Loucy (cell line): ENCODE results near the gene MT1B.
"Not testable (repeated sequence)": the region's sequence is repeated elsewhere in the genome, so short reads cannot be mapped to it uniquely, and the experiment has no call there.

ENCODE experiments used
- H2AFZ ChIP-seq: fragments of 200-600 bp; sonication (generic); 2 replicates; pipeline ENCODE4 v1.6.0; 2016; ENCODE audit warnings: antibody characterized with exemption, mild to moderate bottlenecking, low read length, moderate library complexity
- H3F3A ChIP-seq: fragments of 200-600 bp; 2 replicates; pipeline ENCODE4 v1.6.0; 2016; ENCODE audit warnings: antibody characterized with exemption, low read depth, mild to moderate bottlenecking
- H3K27me3 ChIP-seq: fragments of 200-600 bp; sonication (generic); 2 replicates; pipeline ENCODE4 v1.6.1; 2014; ENCODE audit warnings: low read length, mild to moderate bottlenecking; ENCODE audit not compliant: insufficient read depth, poor library complexity, severe bottlenecking
- H3K36me3 ChIP-seq: fragments of 200-600 bp; sonication (generic); 2 replicates; pipeline ENCODE4 v1.6.1; 2016; ENCODE audit warnings: low read length; ENCODE audit not compliant: insufficient read depth
- H3K4me1 ChIP-seq: fragments of 200-600 bp; sonication (generic); 2 replicates; pipeline ENCODE4 v1.5.1; 2014; ENCODE audit warnings: low read length, mild to moderate bottlenecking; ENCODE audit not compliant: insufficient read depth, poor library complexity, severe bottlenecking
- H3K4me2 ChIP-seq: fragments of 200-600 bp; sonication (generic); 2 replicates; pipeline ENCODE4 v1.6.0; 2014; ENCODE audit warnings: antibody characterized with exemption, low read length, low read depth, mild to moderate bottlenecking; ENCODE audit not compliant: poor library complexity, severe bottlenecking
- H3K4me3 ChIP-seq: fragments of 200-600 bp; sonication (generic); 2 replicates; pipeline ENCODE4 v1.5.1; 2014; ENCODE audit warnings: low read length, mild to moderate bottlenecking, mixed read lengths; ENCODE audit not compliant: poor library complexity, severe bottlenecking
- H3K79me2 ChIP-seq: fragments of 200-600 bp; sonication (generic); 2 replicates; pipeline ENCODE4 v1.6.1; 2014; ENCODE audit warnings: low read length; ENCODE audit not compliant: insufficient read depth
- H3K9ac ChIP-seq: fragments of 200-600 bp; sonication (generic); 2 replicates; pipeline ENCODE4 v1.6.0; 2014; ENCODE audit warnings: mild to moderate bottlenecking, low read depth, low read length, moderate library complexity; ENCODE audit not compliant: poor library complexity, severe bottlenecking
- H3K9me2 ChIP-seq: fragments of 200-600 bp; sonication (generic); replicated peaks from 2 replicates; pipeline ENCODE4 v1.6.1; 2016; ENCODE audit warnings: low read depth, low read length, mixed read lengths
- H3K9me3 ChIP-seq: fragments of 200-600 bp; sonication (generic); 2 replicates; pipeline ENCODE4 v1.6.1; 2014; ENCODE audit warnings: mild to moderate bottlenecking, antibody characterized with exemption, low read length, low read depth; ENCODE audit not compliant: insufficient read depth
- H4K20me1 ChIP-seq: fragments of 200-600 bp; sonication (generic); 2 replicates; pipeline ENCODE4 v1.6.0; 2014; ENCODE audit warnings: antibody characterized with exemption, low read length, mild to moderate bottlenecking; ENCODE audit not compliant: insufficient read depth, poor library complexity, severe bottlenecking
- EZH2phosphoT487 ChIP-seq: fragments of 200-600 bp; IDR thresholded peaks from 2 replicates; pipeline ENCODE4 v1.6.1; 2018; ENCODE audit warnings: antibody characterized with exemption, mild to moderate bottlenecking, moderate library complexity, borderline replicate concordance
- TF ChIP-seq, protein P1 (sequence below): fragments of 200-600 bp; sonication (generic); conservative IDR thresholded peaks from 2 replicates; pipeline ENCODE4 v1.5.1; 2014; ENCODE audit warnings: mild to moderate bottlenecking, antibody characterized with exemption, low read length

The MT1B gene

DNA sequence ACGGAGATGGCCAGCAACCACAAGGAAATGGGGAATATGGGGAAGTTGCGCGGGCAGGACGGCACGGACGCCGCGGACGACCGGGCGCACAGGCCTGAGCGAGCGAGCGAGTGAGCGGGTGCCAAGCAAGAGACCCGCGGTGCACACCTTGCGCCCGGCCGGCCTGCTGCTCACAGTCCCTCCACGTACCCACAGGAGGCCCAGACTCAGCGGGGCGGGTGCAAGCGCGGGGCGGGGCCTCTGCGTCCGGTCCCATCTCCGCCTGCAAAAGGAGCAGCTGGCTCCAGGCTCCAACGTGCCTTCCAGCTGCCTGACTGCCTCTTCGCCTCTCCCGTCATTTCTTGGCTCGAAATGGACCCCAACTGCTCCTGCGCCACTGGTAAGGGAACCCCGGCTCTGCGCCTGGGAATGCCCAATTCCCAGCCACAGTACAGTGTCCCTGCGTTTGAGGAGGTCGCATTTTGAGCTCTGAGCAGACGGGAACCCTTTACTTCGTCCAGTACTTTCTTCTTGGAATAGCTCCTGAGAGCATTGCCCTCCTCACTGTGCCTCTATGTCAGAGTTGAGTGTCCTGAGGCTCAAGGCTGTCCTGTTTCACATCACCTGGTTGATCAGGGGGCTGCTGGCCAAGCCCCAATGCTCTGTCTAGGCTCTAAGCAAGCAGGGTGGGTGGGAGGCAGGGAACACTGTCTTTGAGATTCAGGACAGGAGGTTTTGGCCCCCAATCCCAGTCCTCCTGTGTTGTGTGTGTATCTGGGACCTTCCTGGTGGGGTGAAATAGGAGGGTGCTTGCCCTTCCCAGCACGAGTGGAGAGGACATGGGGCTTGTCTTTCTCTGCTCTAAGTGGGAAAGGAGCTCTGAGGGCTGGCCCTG is 34.2 kb upstream of the MT1B start:
- H4K20me1 ChIP-seq: no peaks in the 10 kb centered on the region
- no peaks in the 10 kb centered on the region for H3K36me3 ChIP-seq
- no peak overlapping the region for H3K4me3 ChIP-seq
- H3F3A ChIP-seq: no peaks in the 10 kb centered on the region
- H3K4me2 ChIP-seq: no peak overlapping the region
- no peaks in the 10 kb centered on the region for H3K79me2 ChIP-seq
- H3K4me1 ChIP-seq: no peaks in the 10 kb centered on the region
- H2AFZ ChIP-seq: no peak overlapping the region
- TF ChIP-seq, protein P1, sequence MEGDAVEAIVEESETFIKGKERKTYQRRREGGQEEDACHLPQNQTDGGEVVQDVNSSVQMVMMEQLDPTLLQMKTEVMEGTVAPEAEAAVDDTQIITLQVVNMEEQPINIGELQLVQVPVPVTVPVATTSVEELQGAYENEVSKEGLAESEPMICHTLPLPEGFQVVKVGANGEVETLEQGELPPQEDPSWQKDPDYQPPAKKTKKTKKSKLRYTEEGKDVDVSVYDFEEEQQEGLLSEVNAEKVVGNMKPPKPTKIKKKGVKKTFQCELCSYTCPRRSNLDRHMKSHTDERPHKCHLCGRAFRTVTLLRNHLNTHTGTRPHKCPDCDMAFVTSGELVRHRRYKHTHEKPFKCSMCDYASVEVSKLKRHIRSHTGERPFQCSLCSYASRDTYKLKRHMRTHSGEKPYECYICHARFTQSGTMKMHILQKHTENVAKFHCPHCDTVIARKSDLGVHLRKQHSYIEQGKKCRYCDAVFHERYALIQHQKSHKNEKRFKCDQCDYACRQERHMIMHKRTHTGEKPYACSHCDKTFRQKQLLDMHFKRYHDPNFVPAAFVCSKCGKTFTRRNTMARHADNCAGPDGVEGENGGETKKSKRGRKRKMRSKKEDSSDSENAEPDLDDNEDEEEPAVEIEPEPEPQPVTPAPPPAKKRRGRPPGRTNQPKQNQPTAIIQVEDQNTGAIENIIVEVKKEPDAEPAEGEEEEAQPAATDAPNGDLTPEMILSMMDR: no peak
- TF ChIP-seq EZH2phosphoT487: no peak
- no peak overlapping the region for H3K9ac ChIP-seq
- H3K9me3 ChIP-seq: no peaks in the 10 kb centered on the region
- no peaks in the 10 kb centered on the region for H3K27me3 ChIP-seq
- H3K9me2 ChIP-seq: no peaks in the 10 kb centered on the region

DNA sequence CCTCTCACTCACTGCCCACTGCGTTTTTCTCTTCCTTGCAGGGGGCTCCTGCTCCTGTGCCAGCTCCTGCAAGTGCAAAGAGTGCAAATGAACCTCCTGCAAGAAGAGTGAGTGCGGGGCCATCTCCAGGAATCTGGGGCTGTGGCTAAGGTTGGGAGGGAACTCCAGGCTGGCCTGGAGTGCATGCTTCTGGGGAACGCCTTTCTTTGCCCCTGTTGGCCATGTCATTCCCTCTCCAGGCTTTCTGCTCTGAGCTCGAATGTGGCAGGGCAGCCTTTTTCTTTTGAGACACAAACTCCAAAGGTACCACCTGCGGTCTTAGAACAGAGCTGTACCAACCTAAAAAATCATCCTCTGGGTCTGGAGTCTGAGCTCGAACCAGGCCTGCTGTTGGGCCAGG is 33.5 kb upstream of the MT1B start:
- TF ChIP-seq, protein P1: no peak
- no peak for TF ChIP-seq EZH2phosphoT487
- H3K9me3 ChIP-seq: no peaks in the 10 kb centered on the region
- no peak overlapping the region for H3K4me3 ChIP-seq
- no peaks in the 10 kb centered on the region for H4K20me1 ChIP-seq
- no peaks in the 10 kb centered on the region for H3K27me3 ChIP-seq
- no peak overlapping the region for H3K4me2 ChIP-seq
- no peaks in the 10 kb centered on the region for H3K79me2 ChIP-seq
- no peaks in the 10 kb centered on the region for H3K4me1 ChIP-seq
- H3F3A ChIP-seq: no peaks in the 10 kb centered on the region
- no peak overlapping the region for H3K9ac ChIP-seq
- no peak overlapping the region for H2AFZ ChIP-seq
- H3K9me2 ChIP-seq: no peaks in the 10 kb centered on the region
- H3K36me3 ChIP-seq: no peaks in the 10 kb centered on the region

DNA sequence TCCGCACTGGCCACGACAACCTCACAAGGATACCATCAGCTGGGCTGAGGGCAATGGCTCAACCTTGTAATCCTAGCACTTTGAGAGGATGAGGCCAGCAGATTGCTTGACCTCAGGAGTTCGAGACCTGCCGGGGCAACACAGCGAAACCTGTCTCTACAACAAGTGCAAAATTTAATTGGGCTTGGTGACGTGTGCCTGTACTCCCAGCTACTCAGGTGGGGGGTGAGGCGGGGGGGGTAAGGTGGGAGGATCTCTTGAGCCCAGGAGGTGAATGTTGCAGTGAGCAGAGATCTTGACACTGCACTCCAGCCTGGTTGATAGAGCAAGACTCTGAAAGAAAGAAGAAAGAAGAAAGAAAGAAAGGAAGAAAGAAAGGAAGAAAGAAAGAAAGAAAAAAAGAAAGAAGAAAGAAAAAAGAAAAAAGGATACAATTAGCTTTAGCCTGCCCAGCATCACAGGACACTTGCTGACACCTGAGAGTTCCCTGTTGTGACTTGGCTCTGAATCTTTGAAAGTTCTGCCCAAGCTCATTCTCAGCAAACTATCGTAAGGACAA is 31.3 kb upstream of the MT1B start:
- Histone ChIP-seq H3K4me2 (no peak overlapping the region), H3K4me1 (no peaks in the 10 kb centered on the region), H3F3A (no peaks in the 10 kb centered on the region), H3K27me3 (no peaks in the 10 kb centered on the region), H3K36me3 (no peaks in the 10 kb centered on the region), H3K9ac (no peak overlapping the region), H3K4me3 (no peak overlapping the region), H3K79me2 (no peaks in the 10 kb centered on the region), H2AFZ (no peak overlapping the region), H3K9me3 (no peaks in the 10 kb centered on the region), H4K20me1 (no peaks in the 10 kb centered on the region), H3K9me2 (no peaks in the 10 kb centered on the region)
- TF ChIP-seq, protein P1: no peak
- no peak for TF ChIP-seq EZH2phosphoT487

DNA sequence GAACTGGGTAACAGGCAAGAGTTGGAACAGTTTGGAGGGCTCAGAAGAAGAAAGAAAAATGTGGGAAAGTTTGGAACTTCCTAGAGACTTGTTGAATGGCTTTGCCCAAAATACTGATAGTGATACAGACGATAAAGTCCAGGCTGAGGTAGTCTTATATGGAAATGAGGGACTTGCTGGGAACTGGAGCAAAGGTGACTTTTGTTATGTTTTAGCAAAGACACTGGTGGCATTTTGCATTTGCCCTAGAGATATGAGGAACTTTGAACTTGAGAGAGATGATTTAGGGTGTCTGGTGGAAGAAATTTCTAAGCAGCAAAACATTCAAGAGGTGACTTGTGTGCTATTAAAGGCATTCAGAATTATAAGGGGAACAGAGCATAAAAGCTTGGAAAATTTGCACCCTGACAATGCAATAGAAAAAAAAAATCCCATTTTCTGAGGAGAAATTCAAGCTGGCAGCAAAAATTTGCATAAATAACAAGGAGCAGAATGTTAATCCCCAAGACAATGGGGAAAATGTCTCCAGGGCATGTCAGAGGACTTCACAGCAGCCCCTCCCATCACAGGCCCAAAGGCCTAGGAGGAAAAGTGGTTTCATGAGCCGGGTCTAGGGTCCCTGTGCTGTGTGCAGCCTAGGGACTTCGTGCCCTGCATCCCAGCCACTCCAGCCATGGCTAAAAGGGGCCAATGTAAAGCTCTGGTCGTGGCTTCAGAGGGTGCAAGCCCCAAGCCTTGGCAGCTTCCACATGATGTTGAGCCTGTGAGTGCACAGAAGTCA is 29.8 kb upstream of the MT1B start:
- not testable (repeated sequence) for H3K9me3 ChIP-seq, H3K4me3 ChIP-seq, H2AFZ ChIP-seq, H3F3A ChIP-seq, H4K20me1 ChIP-seq, H3K4me2 ChIP-seq, H3K9me2 ChIP-seq, H3K79me2 ChIP-seq, H3K4me1 ChIP-seq, H3K9ac ChIP-seq, H3K27me3 ChIP-seq, H3K36me3 ChIP-seq

DNA sequence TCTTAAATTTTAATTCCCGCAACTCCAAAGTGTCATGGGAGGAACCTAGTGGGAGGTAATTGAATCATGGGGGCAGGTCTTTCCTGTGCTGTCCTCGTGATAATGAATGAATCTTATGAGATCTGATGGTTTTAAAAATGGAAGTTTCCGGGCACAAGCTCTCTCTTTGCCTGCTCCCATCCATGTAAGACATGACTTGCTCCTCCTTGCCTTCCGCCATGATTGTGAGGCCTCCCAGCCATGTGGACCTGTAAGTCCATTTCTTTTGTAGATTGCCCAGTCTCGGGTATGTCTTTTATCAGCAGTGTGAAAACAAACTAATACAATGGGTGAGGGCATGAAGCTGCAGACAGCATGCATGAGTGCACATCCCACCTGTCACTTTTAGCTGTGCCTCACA is 28.5 kb upstream of the MT1B start:
- H3F3A ChIP-seq: not testable (repeated sequence)

More for the DNA sequence above, 28.5 kb upstream of the MT1B start:
- H3K9me2 ChIP-seq, H4K20me1 ChIP-seq, H2AFZ ChIP-seq, H3K79me2 ChIP-seq, H3K4me3 ChIP-seq, H3K36me3 ChIP-seq, H3K9ac ChIP-seq, H3K4me1 ChIP-seq, H3K9me3 ChIP-seq, H3K4me2 ChIP-seq, H3K27me3 ChIP-seq: not testable (repeated sequence)
